ENCODE data around the gene B4GALT5. TPM values are rescaled to one million over a fixed set of nuclear protein-coding genes. Genes with fewer than 3 reads are reported as not detected.
"Not testable (repeated sequence)": the region's sequence is repeated elsewhere in the genome, so short reads cannot be mapped to it uniquely, and the experiment has no call there.

B4GALT5 gene
- total RNA-seq, 2 experiments from 2014 or later: 13.5 to 13.7 TPM

- H3K27me3 Mint-ChIP-seq; H3K4me3 Mint-ChIP-seq; H3K27ac Mint-ChIP-seq; POLR2A ChIA-PET; H3K36me3 Mint-ChIP-seq; DNase-seq; H3K9me3 Mint-ChIP-seq; ATAC-seq (ENCODE audit: low read depth); H3K4me1 Mint-ChIP-seq: not testable (repeated sequence)
These were observed 98.7 kb downstream of the B4GALT5 start for GRCh38 chr20:49615051-49615400.

DNA sequence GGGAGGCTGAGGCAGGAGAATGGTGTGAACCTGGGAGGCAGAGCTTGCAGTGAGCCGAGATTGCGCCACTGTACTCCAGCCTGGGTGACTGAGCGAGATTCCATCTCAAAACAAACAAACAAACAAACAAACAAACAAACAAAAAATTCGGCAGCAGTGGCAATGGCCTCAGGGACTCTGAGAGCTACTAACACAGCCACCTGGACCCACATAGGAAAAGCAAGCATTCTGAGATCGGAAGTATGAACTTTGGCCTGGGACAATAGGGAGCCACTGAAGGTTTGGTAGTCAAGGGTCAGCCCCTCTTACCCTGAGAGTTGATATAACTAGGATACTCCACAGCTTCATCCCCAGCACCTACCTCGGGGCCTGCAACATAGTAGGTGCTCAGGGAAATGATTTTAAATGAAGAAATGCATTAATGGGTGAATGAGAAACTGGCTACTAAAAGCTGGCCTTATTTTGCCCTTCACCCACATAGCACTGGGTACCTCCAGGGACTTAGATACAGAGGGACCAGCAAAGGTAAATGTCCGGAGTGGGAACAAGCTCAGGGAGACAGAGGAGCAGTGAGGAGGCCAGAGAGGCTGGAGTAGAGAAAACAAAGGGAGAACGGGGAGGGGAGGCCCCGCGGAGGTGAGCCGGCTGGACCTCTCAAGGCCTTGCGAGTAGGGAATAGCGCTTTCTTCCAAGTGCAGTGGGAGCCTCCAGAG is 99.2 kb downstream of the B4GALT5 start:
- Mint-ChIP-seq H3K36me3 (no peaks in the 10 kb centered on the region), H3K4me1 (peaks cover 9% of the 10 kb centered on the region), H3K27me3 (no peaks in the 10 kb centered on the region), H3K27ac (no peak overlapping the region), H3K9me3 (no peaks in the 10 kb centered on the region), H3K4me3 (no peak overlapping the region)
- DNase-seq (no peak), ATAC-seq (ENCODE audit: low read depth) (no peak)
- POLR2A ChIA-PET: no interaction called here

GRCh38 chr20:49612127-49612738 is 101.4 kb downstream of the B4GALT5 start:
- H3K27me3 Mint-ChIP-seq: no peaks in the 10 kb centered on the region
- no peak overlapping the region for H3K27ac Mint-ChIP-seq
- H3K36me3 Mint-ChIP-seq: no peaks in the 10 kb centered on the region
- H3K9me3 Mint-ChIP-seq: no peaks in the 10 kb centered on the region
- no peak overlapping the region for H3K4me3 Mint-ChIP-seq
- no peak for ATAC-seq (ENCODE audit: low read depth)
- peaks cover 18% of the 10 kb centered on the region for H3K4me1 Mint-ChIP-seq
- no peak for DNase-seq
- POLR2A ChIA-PET: interaction anchor here (0.7 to 1.0 kb wide), 2 partner anchors 16 to 70 kb away, joined by 3 read pairs; no protein-coding TSS in a partner anchor

- H3K36me3 Mint-ChIP-seq; H3K27me3 Mint-ChIP-seq; DNase-seq; H3K9me3 Mint-ChIP-seq; ATAC-seq (ENCODE audit: low read depth): not testable (repeated sequence)
- H3K4me1 Mint-ChIP-seq: peaks cover 18% of the 10 kb centered on the region
- POLR2A ChIA-PET: interaction anchor here (0.7 to 1.0 kb wide), 2 partner anchors 16 to 70 kb away, joined by 3 read pairs; no protein-coding TSS in a partner anchor
- peak overlapping the region; percentile 30 for H3K27ac Mint-ChIP-seq
- peak overlapping the region; percentile 77 for H3K4me3 Mint-ChIP-seq
These were observed 102.0 kb downstream of the B4GALT5 start for GRCh38 chr20:49611539-49612126.

DNA sequence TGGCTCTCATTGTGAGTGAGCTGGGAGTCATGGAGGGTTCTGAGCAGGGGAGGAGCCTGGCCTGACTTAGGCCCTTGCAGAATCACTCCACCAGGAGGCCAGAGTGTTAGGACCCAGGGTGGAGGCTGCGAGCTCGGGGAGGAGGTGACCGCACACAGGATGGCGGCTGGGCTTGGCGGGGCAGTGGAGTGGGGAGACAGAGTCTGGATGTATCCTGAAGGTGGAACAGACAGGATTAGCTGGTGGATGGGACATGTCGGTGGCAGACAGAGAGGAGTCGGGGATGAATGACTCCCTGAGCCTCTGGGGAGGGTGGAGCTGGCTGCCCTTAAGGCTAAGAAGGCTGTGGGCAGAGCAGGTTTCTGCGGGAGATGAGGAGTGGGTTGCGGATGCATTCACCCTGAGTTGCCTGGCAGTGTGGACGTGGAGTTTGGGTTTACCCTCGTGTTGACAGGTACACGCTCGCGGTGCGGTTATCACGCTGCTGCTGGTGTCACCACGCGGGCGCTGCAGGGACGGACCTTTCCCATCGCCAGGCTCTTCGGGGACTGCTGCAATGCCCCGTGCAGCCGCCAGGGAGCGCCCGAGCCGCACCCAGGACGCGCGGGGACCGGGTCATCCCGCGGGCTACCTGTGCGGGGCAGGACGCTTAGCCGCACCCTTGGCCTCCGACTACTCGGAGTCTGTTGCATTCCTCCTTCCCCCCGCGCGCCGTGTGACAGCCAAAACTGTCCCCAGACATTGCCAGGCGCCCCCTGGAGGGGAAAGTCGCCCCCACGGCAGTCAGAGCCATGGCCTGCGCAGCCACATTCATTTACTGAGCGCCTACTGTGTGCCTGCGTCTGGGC is 102.8 kb downstream of the B4GALT5 start:
- H3K4me3 Mint-ChIP-seq: peak overlapping the region; percentile 77
- POLR2A ChIA-PET: interaction anchor here (0.7 to 3.9 kb wide), 3 partner anchors 35 to 235 kb away, joined by 3 to 43 read pairs (median 5); no protein-coding TSS in a partner anchor
- no peaks in the 10 kb centered on the region for H3K36me3 Mint-ChIP-seq
- H3K9me3 Mint-ChIP-seq: no peaks in the 10 kb centered on the region
- H3K27me3 Mint-ChIP-seq: no peaks in the 10 kb centered on the region
- H3K4me1 Mint-ChIP-seq: peaks cover 18% of the 10 kb centered on the region
- peak overlapping the region; percentile 64 for H3K27ac Mint-ChIP-seq
- DNase-seq (peak; percentile 92), ATAC-seq (ENCODE audit: low read depth) (peak; percentile 63)

DNA sequence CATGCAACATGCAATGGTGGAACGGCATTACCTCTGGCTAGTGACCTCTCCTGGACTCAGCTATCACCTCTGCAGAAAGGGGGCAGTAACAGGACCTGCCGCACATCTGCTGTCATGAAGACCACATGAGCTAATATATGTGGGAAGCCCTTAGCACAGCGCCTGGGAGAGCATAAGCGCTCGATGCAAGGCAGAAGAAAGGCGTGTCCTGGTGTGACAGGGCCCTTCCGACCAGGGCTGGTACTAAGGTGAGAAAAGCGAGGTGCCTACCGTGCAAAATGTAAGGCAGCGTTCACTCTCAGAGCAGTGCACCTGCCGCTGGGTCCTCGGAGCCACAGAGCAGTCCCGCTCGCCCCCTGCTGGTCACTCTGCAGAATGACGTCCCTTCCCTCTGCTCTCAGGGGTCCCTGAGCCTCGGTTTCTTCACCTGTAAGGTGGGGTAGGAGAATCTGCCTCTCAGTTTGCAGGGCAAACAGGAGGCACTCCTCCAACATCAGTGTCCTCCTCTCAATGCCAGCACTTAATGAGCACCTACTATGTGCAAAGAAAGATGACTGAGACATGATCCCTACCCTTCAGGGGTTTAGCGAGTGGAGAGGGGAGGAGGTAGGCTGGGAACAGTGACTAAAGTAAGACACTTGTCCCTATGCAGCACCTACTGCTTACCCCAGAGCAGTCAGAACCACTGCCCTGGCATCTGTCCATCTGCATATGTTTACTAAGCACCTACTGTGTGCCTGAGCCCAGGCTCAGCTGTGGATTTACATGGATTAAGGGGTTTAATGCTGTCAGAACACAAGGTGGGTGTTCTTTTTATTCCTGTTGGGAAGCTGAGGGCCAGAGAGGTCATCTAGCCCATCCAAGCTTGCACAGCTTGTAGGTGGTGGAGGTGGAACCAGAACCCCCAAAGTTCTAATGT is 104.7 kb downstream of the B4GALT5 start:
- H3K27ac Mint-ChIP-seq: peak overlapping the region; percentile 10

DNA sequence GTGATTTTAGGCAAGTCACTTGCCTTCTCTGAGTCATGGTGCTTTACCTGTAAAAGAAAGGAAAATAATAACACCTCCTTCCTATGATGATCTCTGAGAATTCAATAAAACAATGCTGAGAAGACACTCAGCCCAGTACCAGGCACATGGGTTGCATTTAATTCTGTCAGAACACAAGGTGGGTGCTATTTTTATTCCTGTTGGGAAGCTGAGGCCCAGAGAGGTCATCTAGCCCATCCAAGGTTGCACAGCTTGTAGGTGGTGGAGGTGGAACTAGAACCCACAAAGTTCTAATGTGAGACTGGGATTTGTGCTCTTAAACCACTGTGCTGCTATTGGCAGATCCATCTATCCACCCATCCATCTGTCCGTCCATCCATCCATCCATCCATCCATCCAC is 106.1 kb downstream of the B4GALT5 start:
- Mint-ChIP-seq H3K4me1 (peaks cover 29% of the 10 kb centered on the region), H3K27me3 (no peaks in the 10 kb centered on the region), H3K27ac (no peak overlapping the region), H3K36me3 (peaks cover under 1% of the 10 kb centered on the region), H3K9me3 (no peaks in the 10 kb centered on the region), H3K4me3 (no peak overlapping the region)
- ATAC-seq (ENCODE audit: low read depth): no peak
- POLR2A ChIA-PET: interaction anchor here (0.9 to 3.9 kb wide), 3 partner anchors 12 to 309 kb away, joined by 5 to 43 read pairs (median 6); no protein-coding TSS in a partner anchor
- no peak for DNase-seq

More for the DNA sequence above, 104.7 kb downstream of the B4GALT5 start:
- Mint-ChIP-seq H3K4me1 (peaks cover 24% of the 10 kb centered on the region), H3K27me3 (no peaks in the 10 kb centered on the region), H3K9me3 (no peaks in the 10 kb centered on the region), H3K36me3 (no peaks in the 10 kb centered on the region), H3K4me3 (peak overlapping the region; percentile 41)
- peak; percentile 85 for ATAC-seq (ENCODE audit: low read depth)
- peak; percentile 80 for DNase-seq
- POLR2A ChIA-PET: interaction anchor here (0.6 to 3.9 kb wide), 3 partner anchors 13 to 67 kb away, joined by 3 to 43 read pairs (median 6); no protein-coding TSS in a partner anchor

- no peak for ATAC-seq (ENCODE audit: low read depth)
These were observed 110.5 kb downstream of the B4GALT5 start for GRCh38 chr20:49603209-49603627.

GRCh38 chr20:49602345-49603208 is 111.1 kb downstream of the B4GALT5 start:
- H3K27ac Mint-ChIP-seq: no peak overlapping the region
- DNase-seq: no peak
- H3K27me3 Mint-ChIP-seq: no peaks in the 10 kb centered on the region
- no peak overlapping the region for H3K4me3 Mint-ChIP-seq
- H3K9me3 Mint-ChIP-seq: no peaks in the 10 kb centered on the region
- POLR2A ChIA-PET: interaction anchor here (0.7 kb wide), 1 partner anchor 61 kb away, joined by 5 read pairs; no protein-coding TSS in a partner anchor
- H3K36me3 Mint-ChIP-seq: peaks cover 11% of the 10 kb centered on the region
- ATAC-seq (ENCODE audit: low read depth): no peak
- peaks cover 28% of the 10 kb centered on the region for H3K4me1 Mint-ChIP-seq

More at GRCh38 chr20:49603209-49603627, 110.5 kb downstream of the B4GALT5 start:
- Mint-ChIP-seq H3K4me3 (no peak overlapping the region), H3K27ac (no peak overlapping the region), H3K9me3 (no peaks in the 10 kb centered on the region), H3K36me3 (peaks cover 7% of the 10 kb centered on the region), H3K27me3 (no peaks in the 10 kb centered on the region), H3K4me1 (peaks cover 26% of the 10 kb centered on the region)
- POLR2A ChIA-PET: interaction anchor here (1.4 to 1.7 kb wide), 2 partner anchors 9 to 62 kb away, joined by 5 to 8 read pairs; no protein-coding TSS in a partner anchor
- DNase-seq: no peak

- DNase-seq (no peak), ATAC-seq (ENCODE audit: low read depth) (no peak)
- H3K27ac Mint-ChIP-seq: peak overlapping the region; percentile 34
- no peak overlapping the region for H3K4me3 Mint-ChIP-seq
- POLR2A ChIA-PET: interaction anchor here (0.7 kb wide), 1 partner anchor 59 kb away, joined by 5 read pairs; no protein-coding TSS in a partner anchor
- H3K4me1 Mint-ChIP-seq: peaks cover 34% of the 10 kb centered on the region
- no peaks in the 10 kb centered on the region for H3K27me3 Mint-ChIP-seq
- H3K36me3 Mint-ChIP-seq: peaks cover 18% of the 10 kb centered on the region
- no peaks in the 10 kb centered on the region for H3K9me3 Mint-ChIP-seq
These were observed 112.3 kb downstream of the B4GALT5 start for GRCh38 chr20:49601153-49601924.

DNA sequence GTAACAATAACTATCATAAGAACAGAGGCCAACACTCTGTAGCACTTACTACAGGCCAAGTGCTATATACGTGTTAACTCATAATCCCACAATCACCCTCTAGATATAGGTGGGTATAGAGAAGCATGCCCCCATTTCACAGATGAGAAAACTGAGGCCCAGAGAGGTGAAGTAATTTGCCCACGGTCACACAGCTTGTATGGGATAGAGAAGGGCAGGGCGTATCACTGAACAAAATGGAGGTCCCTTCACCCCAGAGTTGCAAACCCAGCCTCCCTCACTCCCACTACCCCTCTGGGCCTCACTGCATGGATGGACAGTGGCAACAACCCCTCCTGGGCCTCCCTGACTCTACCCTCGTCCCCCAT is 113.9 kb downstream of the B4GALT5 start:
- DNase-seq (no peak), ATAC-seq (ENCODE audit: low read depth) (no peak)
- Mint-ChIP-seq H3K27ac (peak overlapping the region; percentile 38), H3K36me3 (peaks cover 19% of the 10 kb centered on the region), H3K4me3 (no peak overlapping the region), H3K9me3 (no peaks in the 10 kb centered on the region), H3K4me1 (peaks cover 47% of the 10 kb centered on the region), H3K27me3 (no peaks in the 10 kb centered on the region)
- POLR2A ChIA-PET: no interaction called here
